Small intestine (tissue), 7 donors: Measurements from ENCODE around the gene FERD3L. TPM values are rescaled to one million over a fixed set of nuclear protein-coding genes. Genes with fewer than 3 reads are reported as not detected.

Source experiments
- DNase-seq, 2 donors: peaks; one replicate each; pipeline versions ENCODE4 v3.0.0 to v3.0.0-alpha.2; 2013
- FAIRE-seq: peaks from 2 replicates; lab custom pipeline; 2012; peaks lifted over from hg19 to GRCh38; lab: Jason Lieb, UNC
- H3K27ac ChIP-seq, 3 donors: one replicate each; pipeline ENCODE4 v1.5.1; 2013; ENCODE audit warnings: low read length in 2 of 3, mild to moderate bottlenecking in 2 of 3, control low read depth in 1 of 3, inconsistent platforms in 1 of 3, low read depth in 1 of 3, moderate library complexity in 1 of 3
- H3K27me3 ChIP-seq, 3 donors: one replicate each; pipeline ENCODE4 v1.6.1; 2013; ENCODE audit warnings: low read length in 3 of 3, inconsistent platforms in 1 of 3; ENCODE audit not compliant: control insufficient read depth in 3 of 3, insufficient read depth in 3 of 3
- H3K36me3 ChIP-seq, 3 donors: one replicate each; pipeline ENCODE4 v1.6.1; 2013; ENCODE audit warnings: low read length in 3 of 3, inconsistent platforms in 1 of 3, low read depth in 1 of 3, mild to moderate bottlenecking in 1 of 3, moderate library complexity in 1 of 3; ENCODE audit not compliant: control insufficient read depth in 3 of 3, insufficient read depth in 2 of 3
- H3K4me1 ChIP-seq, 3 donors: one replicate each; pipeline ENCODE4 v1.6.1; 2013; ENCODE audit warnings: low read length in 2 of 3, inconsistent platforms in 1 of 3, low read depth in 1 of 3, mild to moderate bottlenecking in 1 of 3, moderate library complexity in 1 of 3; ENCODE audit not compliant: control insufficient read depth in 3 of 3, insufficient read depth in 2 of 3
- H3K4me3 ChIP-seq, 3 donors: one replicate each; pipeline ENCODE4 v1.5.1; 2013; ENCODE audit warnings: low read length in 3 of 3, control low read depth in 1 of 3, inconsistent platforms in 1 of 3, low read depth in 1 of 3, mild to moderate bottlenecking in 1 of 3, moderate library complexity in 1 of 3
- H3K9me3 ChIP-seq, 2 donors: one replicate each; pipeline ENCODE4 v1.6.1; 2013; ENCODE audit warnings: low read depth in 1 of 2, low read length in 1 of 2; ENCODE audit not compliant: control insufficient read depth in 2 of 2, insufficient read depth in 1 of 2
- WGBS, 3 donors: extraction: QIAGEN DNeasy Blood & Tissue Kit; methylation state at CpG; one replicate each; pipeline ENCODE4 v1.1.7; 2013; 5-methylcytosine and 5-hydroxymethylcytosine counted together
- polyA plus RNA-seq, 4 donors: library from polyadenylated mRNA; stranded (reverse) in 3 of 4; unstranded in 1 of 4; fragments of 200-250 nt in 3 of 4; fragments of 120-200 nt in 1 of 4; gene quantifications; one replicate each; pipeline versions ENCODE4 v1.2.1 to v1.2.3, GENCODE V29; 2013
- donor health status: healthy with polysubstance abuse.
- donor health status: control.
- donor health status: control.
- donor health status: Bipolar disorder and iron deficiency.
- donor health status: healthy.

Gene FERD3L
- polyA plus RNA-seq, 4 donors, result not detected

- no peak for FAIRE-seq
- WGBS, 3 donors, result 6 to 12% (median 9%) methylated on average over 19 of the region's 19 CpGs
These were observed 354 bp upstream of the FERD3L start for GRCh38 chr7:19145434-19146115.

GRCh38 chr7:19143881-19144574, 1.2 kb downstream of the FERD3L start:
- Histone ChIP-seq H3K9me3 (no peaks in the 10 kb centered on the region), H3K36me3 (no peaks in the 10 kb centered on the region), H3K4me1 (no peaks in the 10 kb centered on the region), H3K4me3 (no peak overlapping the region), H3K27ac (no peak overlapping the region), H3K27me3 (peaks cover 0 to 37% (median 18%) of the 10 kb centered on the region in 3 donors)
- DNase-seq, result no peak
- FAIRE-seq, result no peak
- WGBS, 3 donors, result 4 to 13% (median 9%) methylated on average over 30 of the region's 30 CpGs

More at GRCh38 chr7:19145434-19146115, 354 bp upstream of the FERD3L start:
- Histone ChIP-seq H3K36me3 (no peaks in the 10 kb centered on the region), H3K4me1 (no peaks in the 10 kb centered on the region), H3K9me3 (no peaks in the 10 kb centered on the region), H3K4me3 (no peak overlapping the region), H3K27me3 (peaks cover 0 to 37% (median 18%) of the 10 kb centered on the region in 3 donors), H3K27ac (no peak overlapping the region)
- DNase-seq, result no peak

GRCh38 chr7:19139706-19140327, 5.4 kb downstream of the FERD3L start:
- no peak for FAIRE-seq
- 77 to 85% (median 80%) methylated on average over 4 of the region's 4 CpGs for WGBS, 3 donors

DNA sequence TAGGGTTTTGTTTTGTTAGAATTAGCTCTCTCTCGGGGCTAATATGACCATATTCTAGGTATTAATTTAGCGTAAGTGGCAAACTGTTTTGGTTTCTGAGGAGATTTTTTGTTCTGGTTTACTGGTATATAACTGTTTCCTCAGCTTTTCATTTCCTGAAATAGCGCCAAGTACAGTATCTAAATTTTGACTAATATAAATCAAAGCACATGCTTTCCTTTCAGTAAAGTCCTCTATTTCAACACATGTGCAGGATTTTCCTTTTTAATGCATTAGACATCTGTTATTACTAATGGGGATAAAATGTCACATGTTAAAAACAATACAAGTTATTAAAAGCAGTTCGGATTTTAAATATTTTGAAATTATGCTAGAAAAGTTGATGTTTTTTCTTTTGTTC, 11.3 kb downstream of the FERD3L start:
- Histone ChIP-seq H3K9me3 (no peaks in the 10 kb centered on the region), H3K27me3 (no peaks in the 10 kb centered on the region), H3K36me3 (no peaks in the 10 kb centered on the region), H3K27ac (no peak overlapping the region), H3K4me1 (no peaks in the 10 kb centered on the region), H3K4me3 (no peak overlapping the region)
- WGBS, 3 donors, result 60 to 70% (median 67%) methylated on average over 4 of the region's 4 CpGs
- FAIRE-seq (no peak), DNase-seq (no peak)

More at GRCh38 chr7:19139706-19140327, 5.4 kb downstream of the FERD3L start:
- Histone ChIP-seq H3K9me3 (no peaks in the 10 kb centered on the region), H3K27me3 (peaks cover 0 to 21% (median 7%) of the 10 kb centered on the region in 3 donors), H3K36me3 (no peaks in the 10 kb centered on the region), H3K27ac (no peak overlapping the region), H3K4me3 (no peak overlapping the region), H3K4me1 (no peaks in the 10 kb centered on the region)
- DNase-seq, result no peak

DNA sequence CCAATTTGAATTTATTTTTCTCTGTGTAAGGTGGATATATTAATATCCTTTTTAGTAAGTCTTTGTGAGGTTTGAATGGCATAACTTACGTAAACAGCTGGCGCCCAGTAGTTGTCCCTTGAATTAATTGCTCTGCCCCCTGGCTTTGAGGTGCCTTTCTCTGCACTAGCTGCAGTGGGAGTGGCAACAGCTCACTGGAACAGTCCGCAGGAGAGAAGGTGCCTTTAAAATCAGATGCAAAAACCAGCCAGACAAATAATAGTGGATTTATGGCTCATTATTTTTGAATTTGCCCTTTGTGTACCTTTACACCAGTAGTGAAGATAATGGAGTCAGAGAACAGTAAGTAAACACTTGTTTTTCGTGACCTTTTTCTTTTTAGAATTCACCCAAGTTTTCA, 11.8 kb downstream of the FERD3L start:
- DNase-seq (no peak), FAIRE-seq (no peak)
- no peak overlapping the region for H3K4me3 ChIP-seq
- no peaks in the 10 kb centered on the region for H3K27me3 ChIP-seq
- no peaks in the 10 kb centered on the region for H3K9me3 ChIP-seq
- no peak overlapping the region for H3K27ac ChIP-seq
- WGBS, 3 donors, result 50 to 72% (median 55%) methylated on average over 4 of the region's 4 CpGs
- no peaks in the 10 kb centered on the region for H3K4me1 ChIP-seq
- no peaks in the 10 kb centered on the region for H3K36me3 ChIP-seq

DNA sequence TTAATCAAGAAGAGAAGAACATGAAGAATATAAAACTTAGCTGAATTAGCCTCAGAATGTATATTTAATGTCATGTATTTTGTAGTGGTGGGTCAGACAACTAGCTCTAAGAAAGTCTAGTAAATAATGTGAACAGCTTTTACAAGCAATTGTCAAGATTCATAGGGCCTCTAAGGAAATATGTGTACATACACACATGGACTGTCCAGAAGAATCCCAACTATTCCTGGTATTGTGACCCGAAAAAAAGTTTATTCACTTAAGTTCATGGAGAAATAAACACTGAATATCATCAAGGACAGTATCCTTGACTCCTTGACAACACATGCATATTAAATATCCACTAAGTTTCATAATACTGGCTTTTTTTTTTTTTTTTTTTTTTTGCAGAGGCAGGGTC, 16.4 kb downstream of the FERD3L start:
- no peak overlapping the region for H3K27ac ChIP-seq
- no peaks in the 10 kb centered on the region for H3K4me1 ChIP-seq
- H3K27me3 ChIP-seq, result no peaks in the 10 kb centered on the region
- 36 to 73% (median 69%) methylated on average over 1 of the region's 1 CpG for WGBS, 3 donors
- H3K36me3 ChIP-seq, result no peaks in the 10 kb centered on the region
- DNase-seq (no peak), FAIRE-seq (no peak)
- H3K4me3 ChIP-seq, result no peak overlapping the region
- no peaks in the 10 kb centered on the region for H3K9me3 ChIP-seq

DNA sequence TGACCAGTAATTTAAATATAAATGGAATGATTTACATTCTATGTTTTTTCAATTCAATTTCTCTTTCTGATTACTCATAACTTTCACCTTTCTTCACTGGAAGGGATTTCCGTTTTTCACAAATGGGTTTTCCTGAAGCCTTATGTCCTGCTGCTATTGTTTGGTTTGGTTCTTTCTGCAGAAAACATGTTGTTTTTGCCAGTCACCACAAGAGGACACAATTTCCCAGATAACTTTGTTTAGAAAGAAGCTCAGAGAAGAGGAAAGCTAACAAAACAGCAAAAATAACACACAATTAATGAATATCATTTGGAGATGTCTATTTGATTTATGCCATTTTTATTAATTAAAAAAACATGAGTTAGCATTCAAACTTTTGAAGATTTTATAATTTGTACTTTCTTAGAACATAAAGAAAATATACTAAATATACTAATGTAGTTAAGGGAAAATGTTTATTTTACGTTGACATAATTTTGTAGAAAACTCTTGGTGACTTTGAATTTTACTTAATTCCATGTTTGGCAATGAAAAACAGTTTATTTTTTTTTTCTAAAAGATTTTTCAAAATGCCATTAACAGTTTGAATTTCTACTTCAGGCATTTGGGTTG, 23.1 kb downstream of the FERD3L start:
- no peaks in the 10 kb centered on the region for H3K36me3 ChIP-seq
- no peaks in the 10 kb centered on the region for H3K9me3 ChIP-seq
- no peak for DNase-seq
- peaks cover 4 to 40% (median 24%) of the 10 kb centered on the region in 3 donors for H3K27me3 ChIP-seq
- no peak for FAIRE-seq
- no peak overlapping the region for H3K4me3 ChIP-seq
- 38 to 44% (median 38%) methylated on average over 2 of the region's 2 CpGs for WGBS, 3 donors
- H3K4me1 ChIP-seq, result no peaks in the 10 kb centered on the region
- no peak overlapping the region for H3K27ac ChIP-seq

- Histone ChIP-seq H3K27me3 (peaks cover 4 to 56% (median 32%) of the 10 kb centered on the region in 3 donors), H3K9me3 (no peaks in the 10 kb centered on the region), H3K36me3 (no peaks in the 10 kb centered on the region), H3K4me3 (no peak overlapping the region), H3K4me1 (peaks cover 0 to 4% (median 0%) of the 10 kb centered on the region in 3 donors), H3K27ac (no peak overlapping the region)
- 10 to 15% (median 11%) methylated on average over 10 of the region's 10 CpGs for WGBS, 3 donors
- FAIRE-seq (no peak), DNase-seq (no peak)
These were observed 25.2 kb downstream of the FERD3L start for GRCh38 chr7:19119870-19120486.
